IPS-18c (cell line): ENCODE results near the gene EFCAB12.
"Not testable (repeated sequence)": the region's sequence is repeated elsewhere in the genome, so short reads cannot be mapped to it uniquely, and the experiment has no call there.

Experiments used
- H3K4me3 ChIP-seq: 2 replicates; pipeline ENCODE4 v1.7.0; 2013; ENCODE audit warnings: low read depth, mild to moderate bottlenecking, low read length, moderate library complexity; ENCODE audit not compliant: insufficient read depth
- H3K9me3 ChIP-seq: one replicate; pipeline ENCODE4 v1.6.1; 2013; ENCODE audit warnings: mild to moderate bottlenecking, low read length, moderate library complexity; ENCODE audit not compliant: control insufficient read depth, insufficient read depth

The EFCAB12 gene

DNA sequence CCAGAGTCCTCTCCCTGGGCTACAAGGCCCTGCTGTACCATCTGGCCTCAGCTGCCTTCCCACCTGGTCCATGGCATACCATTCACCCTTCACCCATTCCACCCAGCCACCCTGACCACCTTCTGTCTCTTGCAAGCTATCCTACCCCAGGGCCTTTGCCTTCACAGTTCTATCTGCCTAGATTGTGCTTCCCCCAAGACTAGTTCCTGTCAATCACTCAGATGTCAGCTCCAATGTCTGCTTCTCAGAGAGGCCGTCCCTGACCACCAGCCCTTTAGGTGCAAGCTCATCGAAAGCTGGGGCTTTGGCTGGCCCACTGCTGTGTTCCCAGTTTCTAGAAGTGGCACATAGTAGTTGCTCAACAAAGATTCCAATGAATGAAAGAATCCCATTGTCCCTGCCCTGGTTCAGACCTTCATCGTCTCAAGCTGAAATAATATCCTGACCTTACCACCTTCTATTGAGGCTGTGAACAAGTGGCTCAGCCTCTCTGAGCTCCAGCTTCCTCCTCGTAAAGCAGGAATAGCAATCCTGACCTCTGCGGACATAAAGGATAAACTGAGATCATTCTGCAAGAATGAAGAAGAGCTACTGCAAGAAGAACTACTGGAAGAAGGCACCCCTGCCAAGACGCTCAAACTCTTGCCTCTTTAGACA lies 15.8 kb downstream of the EFCAB12 start:
- H3K9me3 ChIP-seq = no peaks in the 10 kb centered on the region
- no peak overlapping the region for H3K4me3 ChIP-seq

DNA sequence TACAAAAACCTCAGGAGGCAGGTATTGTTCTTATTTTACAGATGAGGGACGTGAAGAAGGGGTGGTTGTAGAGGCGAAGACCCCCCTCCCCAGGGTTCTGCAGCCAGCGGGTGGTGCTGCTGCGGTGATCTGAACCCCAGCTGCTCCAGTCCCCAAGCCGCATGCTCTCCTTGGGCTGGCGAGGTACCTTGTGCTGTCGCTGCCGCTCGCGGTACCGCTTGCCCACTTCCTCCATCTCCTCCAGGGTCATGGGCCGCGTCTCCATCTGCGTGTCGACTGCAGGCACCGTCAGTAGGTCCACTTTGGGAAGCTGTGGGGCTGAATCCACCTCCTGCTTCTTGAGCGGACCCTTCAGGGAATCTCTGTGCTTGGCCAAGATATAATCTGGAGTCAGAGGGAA lies 17.5 kb downstream of the EFCAB12 start:
- Histone ChIP-seq H3K9me3 (no peaks in the 10 kb centered on the region), H3K4me3 (no peak overlapping the region)

DNA sequence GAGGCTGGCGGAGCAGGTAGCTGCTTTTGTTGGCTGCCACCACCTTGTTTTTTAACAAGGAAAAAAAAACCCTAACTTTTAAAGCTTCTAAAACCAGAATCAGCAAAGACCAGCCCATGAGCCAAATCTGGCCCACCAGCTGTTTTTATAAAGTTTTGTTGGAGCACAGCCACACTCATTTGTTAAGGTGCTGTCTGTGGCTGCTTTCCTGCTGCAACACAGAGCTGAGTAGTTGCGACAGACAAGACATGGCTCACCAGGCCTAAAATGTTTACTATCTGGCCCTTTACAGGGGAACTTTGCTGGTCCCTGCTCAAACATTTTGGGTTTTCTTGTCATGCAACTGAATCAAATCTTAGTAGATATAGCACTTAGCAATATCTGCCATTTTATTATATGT lies 18.9 kb downstream of the EFCAB12 start:
- no peak overlapping the region for H3K4me3 ChIP-seq
- no peaks in the 10 kb centered on the region for H3K9me3 ChIP-seq

DNA sequence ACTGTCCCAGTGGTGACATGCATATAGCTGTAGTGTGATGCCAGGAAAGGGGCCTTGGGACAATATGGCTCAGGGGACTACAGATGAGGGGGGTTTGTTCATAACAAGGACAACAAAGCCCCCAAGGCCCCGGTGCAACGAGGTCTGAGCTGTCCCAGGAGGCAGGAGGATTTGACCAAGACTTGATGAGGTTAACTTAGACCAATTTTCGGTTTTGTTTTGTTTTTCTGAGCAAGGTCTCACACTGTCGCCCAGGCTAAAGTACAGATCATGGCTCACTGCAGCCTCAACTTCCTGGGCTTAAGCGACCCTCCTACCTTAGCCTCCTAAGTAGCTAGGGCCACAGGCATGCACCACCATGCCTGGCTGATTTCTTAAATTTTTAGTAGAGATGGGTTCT lies 23.8 kb downstream of the EFCAB12 start:
- Histone ChIP-seq H3K9me3 (no peaks in the 10 kb centered on the region), H3K4me3 (no peak overlapping the region)

DNA sequence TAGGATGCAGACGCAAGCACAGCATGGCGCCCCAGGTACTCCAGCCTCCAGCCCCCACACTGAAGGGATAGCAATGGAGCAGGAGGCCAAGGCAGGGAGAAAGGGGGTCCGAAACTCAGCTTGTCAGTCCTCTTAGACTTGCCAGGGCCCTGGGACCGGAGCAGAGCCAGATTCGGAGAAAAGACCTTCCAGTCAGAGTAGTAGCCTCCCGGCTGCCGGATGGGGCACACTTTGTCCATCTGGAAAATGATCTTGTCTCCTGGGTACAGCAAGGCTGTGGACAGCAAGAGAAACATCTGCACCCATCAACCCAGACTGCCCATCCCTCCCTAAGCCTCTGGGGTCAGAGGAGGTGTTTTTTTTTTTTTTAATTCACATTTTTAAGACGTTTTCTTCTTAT lies 24.3 kb downstream of the EFCAB12 start:
- H3K9me3 ChIP-seq = no peaks in the 10 kb centered on the region
- no peak overlapping the region for H3K4me3 ChIP-seq

DNA sequence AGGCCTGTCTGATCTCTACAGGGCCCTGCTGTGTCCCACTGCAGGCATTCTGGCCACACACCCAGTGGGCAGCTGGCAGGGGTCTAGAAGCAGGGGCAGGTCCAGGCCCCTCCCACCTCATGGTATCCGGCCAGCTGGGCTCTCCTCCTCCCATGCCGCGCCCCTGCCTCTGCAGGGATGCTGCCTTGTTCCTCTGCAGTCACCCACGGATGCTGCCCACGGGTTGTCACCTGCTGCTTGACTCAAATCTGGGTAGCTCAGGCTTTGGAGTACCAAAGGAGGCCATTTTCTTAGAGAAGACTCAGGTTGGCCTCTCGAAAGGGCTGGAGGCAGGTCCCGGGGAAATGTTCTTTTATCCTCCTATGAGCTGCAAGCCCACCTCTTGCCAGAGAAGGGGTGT lies 25.0 kb downstream of the EFCAB12 start:
- Histone ChIP-seq H3K4me3 (no peak overlapping the region), H3K9me3 (no peaks in the 10 kb centered on the region)

DNA sequence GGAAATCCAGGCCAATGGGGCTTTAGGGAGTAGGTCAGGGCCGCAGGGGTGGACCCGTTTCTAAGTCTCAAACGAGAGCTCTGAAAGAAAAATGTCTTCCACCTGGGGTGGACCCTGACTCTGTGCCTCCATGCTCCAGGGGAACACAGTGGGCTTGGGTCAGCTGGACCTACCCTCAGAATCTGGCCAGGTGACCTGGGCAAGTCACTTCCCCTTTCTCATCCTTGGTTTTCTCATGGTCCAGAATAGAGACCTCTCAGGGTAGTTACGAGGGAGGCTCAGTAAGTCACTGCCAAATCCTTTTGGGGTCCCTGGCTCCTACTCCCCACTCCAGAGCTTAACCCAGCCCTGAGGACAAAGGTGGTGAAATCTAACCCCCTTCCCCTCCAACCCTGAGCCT lies 25.8 kb downstream of the EFCAB12 start:
- H3K9me3 ChIP-seq = no peaks in the 10 kb centered on the region
- no peak overlapping the region for H3K4me3 ChIP-seq

DNA sequence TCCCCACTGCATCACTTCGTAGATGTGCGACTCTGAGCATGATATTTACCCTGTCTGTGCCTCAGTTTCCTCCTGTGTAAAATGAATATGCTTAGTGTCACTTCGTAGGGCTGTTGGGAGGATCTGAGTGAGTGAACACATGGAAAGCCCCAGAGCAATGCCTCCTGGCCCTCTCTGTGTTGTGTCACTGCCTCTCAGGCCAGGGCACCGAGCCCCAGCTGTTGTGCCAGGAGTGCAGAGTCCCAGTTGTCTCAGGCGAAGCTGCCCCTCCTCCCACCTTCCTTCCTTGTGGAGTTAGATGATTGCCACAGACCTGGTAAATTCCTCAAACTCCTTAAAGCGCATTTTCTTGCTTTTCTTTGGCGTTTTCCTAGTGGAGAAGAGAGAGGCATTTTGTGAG lies 26.2 kb downstream of the EFCAB12 start:
- H3K4me3 ChIP-seq = no peak overlapping the region
- H3K9me3 ChIP-seq = no peaks in the 10 kb centered on the region

DNA sequence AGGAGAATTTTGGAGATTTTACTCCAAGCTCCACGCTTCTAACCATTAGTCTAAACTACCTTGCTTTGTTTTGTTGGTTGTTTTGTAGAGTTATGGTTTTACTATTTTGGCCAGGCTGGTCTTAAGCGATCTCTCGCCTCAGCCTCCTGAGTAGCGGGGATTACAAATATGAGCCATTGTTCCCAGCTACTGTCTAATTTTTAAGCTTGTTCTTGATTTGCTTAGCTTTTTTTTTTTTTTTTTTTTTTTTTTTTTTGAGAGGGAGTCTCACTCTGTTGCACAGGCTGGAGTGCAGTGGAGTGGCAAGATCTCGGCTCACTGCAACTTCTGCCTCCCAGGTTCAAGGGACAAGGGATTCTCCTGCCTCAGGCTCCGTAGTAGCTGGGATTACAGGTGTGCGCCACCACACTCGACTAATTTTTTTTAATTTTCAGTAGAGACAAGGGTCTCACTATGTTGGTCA lies 28.5 kb downstream of the EFCAB12 start:
- peak overlapping the region; percentile 83; the same call in 1 of the 2 replicates for H3K4me3 ChIP-seq
- H3K9me3 ChIP-seq = no peaks in the 10 kb centered on the region

DNA sequence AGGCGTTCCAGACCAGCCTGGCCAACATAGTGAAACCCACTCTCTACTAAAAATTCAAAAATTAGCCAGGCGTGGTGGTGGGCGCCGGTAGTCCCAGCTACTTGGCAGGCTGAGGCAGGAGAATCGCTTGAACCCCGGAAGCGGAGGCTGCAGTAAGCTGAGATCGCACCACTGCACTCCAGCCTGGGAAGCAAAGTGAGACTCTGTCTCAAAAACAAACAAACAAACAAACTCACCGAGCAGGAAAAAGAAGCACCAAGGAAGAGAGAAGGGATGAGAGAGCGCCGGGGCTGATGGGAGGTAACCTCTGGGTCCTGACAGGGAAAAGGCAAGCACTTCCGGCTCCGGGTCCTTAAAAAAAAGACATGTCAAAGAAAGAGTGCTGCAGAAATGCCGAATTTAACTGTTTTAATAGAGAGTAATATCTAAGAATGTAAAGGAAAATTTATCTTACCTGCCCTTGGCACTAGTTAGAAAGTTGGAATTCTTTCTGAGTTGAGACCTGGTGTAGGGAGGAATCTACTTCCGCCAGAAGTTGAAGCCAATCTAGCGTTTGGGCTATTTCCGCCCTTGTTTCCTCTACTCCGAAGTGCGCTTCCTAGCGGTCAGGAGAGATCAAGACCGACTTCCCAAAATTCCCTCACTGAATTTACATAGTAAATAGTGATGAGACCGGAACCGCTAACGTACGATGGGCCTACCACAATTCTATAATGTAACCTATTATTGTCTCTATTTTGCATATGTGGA lies 29.1 kb downstream of the EFCAB12 start:
- H3K9me3 ChIP-seq = no peaks in the 10 kb centered on the region
- H3K4me3 ChIP-seq = peak overlapping the region; percentile 83

DNA sequence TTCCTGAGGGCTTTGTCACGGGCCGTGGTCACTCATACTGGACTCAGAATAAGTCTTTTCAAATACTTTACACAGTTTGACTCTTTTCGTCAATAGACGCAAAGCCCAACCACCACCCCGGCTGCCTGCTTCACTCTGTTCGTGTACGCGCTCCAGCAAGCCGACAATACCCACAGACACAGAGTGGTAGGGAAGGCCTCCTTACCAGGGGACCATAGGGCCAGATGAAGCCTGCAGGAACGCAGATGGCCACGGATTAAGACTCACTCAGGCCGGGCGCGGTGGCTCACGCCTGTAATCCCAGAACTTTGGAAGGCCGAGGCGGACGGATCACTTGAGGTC lies 29.7 kb downstream of the EFCAB12 start:
- H3K9me3 ChIP-seq = no peaks in the 10 kb centered on the region

DNA sequence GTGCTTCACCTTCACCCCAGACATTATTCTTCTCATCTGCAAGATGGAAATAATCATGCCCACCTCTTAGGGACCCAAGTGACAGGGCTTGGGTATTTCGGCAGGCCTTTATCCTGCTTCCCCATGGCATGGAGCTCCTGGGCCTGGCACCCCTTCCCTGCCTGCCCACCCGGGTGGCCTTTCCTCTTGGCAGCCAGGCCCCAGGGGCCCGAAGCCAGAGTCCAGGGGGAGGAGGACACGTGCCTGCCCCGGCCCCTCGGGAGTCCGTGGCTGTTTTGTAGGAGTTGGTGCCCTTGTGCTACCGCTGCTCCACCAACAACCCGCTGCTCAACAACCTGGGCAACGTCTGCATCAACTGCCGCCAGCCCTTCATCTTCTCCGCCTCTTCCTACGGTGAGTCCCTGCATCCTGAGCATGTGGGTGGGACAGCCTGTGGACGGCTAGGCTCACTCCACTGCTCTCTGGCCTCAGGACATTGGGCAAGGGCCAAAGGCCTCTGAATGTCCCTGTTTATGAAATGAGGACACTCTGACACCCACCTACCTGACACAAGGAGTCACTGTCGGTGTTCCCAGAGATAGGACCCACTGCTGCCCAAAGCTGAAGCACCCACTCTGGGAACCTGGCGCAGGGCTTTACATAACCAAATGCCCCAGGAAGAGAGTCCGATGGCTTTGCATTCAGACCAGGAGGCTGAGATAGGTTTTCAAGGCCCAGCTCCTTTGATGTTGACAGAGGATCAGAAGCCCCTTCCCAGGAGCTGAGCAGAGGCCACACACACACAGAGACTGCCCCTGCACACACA lies 34.5 kb downstream of the EFCAB12 start:
- not testable (repeated sequence) for H3K4me3 ChIP-seq, H3K9me3 ChIP-seq

More for the DNA sequence above, 29.7 kb downstream of the EFCAB12 start:
- peak overlapping the region; percentile 83 for H3K4me3 ChIP-seq

DNA sequence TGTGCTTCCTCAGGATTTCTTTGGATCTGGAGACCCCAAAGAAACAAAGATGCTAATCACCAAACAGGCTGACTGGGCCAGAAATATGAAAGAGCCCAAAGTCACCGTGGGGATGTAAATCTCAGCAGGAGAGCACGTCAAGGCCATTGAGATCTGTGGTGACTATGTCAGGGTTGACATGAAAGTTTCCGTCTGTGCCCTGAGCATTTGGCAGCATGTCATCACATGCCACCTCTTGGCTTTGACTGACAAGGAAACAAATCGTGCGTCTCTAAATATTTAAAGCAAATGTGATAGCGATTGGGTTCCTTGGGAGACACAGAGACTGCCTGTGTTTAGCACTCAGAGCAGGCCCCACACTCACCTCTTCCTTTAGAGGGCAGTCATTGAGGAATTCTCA lies 35.2 kb downstream of the EFCAB12 start:
- Histone ChIP-seq H3K9me3 (no peaks in the 10 kb centered on the region), H3K4me3 (no peak overlapping the region)

DNA sequence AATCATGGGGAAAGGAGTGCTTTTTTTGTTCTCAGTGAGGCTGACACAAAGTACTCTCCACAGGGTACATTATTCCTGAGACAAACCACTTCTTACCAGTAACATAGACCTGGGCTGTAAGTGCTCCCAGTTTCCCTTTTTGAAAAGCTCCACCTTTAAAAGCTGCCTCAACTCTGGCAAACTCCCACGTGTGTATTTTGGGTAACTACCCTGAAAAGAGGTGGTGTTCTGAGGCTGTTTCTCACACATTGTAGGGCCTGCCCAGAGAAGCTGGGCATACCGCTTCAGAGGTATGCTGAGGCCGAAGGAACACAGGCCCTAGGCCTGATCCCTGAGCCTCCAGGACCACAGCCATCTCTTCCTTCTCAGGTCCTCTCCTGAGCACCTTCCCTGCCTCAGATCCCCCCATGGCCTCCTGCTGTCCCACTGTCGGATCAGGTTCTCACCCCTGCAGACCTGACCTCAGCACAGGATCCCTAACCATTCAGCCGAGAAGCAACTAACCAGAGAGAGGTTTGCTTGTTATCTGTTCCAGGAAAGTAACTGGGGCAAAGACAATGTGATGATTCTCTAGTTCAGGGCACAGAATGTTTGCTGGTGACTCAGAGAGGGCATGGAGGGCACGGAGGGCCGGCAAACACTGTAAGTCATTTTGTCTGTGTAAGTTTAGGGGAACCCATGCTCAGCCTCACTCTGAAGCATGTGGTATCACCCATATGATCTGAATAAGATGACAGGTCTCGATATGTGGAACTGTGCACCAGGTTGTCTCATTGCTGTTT lies 36.1 kb downstream of the EFCAB12 start:
- not testable (repeated sequence) for H3K9me3 ChIP-seq

DNA sequence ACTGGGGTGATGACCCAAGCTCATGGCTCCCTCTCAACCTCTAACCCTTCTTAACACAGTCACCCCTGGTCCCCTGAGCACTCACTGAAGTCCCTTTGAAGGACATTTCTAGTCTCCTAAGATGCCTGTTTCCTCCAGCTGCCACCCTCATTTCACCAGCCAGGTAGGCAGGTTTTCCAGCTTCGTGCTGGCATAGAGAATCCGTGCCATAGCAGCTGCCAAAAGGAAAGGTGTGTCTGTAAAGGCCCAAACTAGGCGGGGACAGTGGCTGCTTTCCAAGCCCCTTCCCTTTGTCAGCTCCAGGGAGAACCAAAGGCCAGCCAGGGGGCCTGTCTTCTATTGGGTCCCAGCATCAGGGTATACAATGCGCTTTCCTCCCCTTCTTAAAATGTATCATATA lies 36.9 kb downstream of the EFCAB12 start:
- H3K9me3 ChIP-seq, H3K4me3 ChIP-seq: not testable (repeated sequence)

More for the DNA sequence above, 36.1 kb downstream of the EFCAB12 start:
- not testable (repeated sequence) for H3K4me3 ChIP-seq

DNA sequence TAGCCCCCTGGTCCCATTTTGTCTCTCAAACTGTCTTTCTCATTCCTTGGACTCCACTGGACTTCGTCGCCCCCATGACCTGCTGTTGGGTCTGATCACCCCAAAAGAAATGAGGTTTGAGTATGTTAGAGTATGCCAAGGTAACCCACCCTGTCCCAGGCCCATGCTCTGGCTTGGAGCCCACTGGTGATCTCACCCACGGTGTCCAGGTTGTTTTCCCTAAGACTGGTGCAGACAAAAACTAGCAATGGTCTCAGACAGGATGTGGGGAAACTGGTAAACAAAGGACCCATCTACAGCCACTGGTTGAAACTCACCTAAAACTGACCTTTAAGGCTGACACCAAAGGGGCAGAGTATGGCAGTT lies 38.9 kb downstream of the EFCAB12 start:
- H3K4me3 ChIP-seq = no peak overlapping the region
- H3K9me3 ChIP-seq = no peaks in the 10 kb centered on the region

DNA sequence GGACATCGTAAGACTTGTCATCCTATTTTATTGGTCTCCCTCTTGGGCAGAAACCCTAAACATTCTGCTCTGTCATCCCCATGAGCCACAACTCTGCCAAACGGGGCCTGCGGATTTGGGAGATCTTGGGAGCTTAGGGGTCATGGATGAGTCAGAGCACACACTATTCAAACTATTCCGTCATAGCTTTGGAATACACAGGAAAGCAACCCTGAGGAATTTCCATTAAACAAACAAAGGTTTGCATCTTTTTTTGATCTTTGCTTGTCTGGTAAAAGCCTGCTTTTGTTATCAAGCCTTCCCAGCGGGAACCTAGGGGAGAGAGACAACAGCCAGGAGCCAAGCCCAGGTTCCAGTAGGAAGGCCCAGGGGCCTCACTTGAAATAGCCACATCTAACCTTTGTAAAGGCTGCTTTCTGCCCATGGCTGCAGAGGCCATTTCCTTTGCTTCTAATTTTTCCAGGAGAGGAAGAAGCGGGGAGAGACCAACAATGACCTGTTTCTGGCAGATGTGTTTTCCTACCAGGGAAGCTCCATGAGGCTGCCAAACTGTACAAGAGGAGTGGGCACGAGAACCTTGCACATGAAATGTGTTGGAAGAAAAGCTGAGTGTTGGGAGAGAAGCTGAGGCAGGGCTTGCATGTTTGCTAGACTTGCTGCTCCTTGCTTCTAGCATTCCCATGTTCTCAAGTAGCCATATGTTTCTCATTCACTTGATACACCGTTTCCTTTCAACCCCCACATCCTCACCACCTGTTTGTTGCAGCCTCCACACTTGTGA lies 39.5 kb downstream of the EFCAB12 start:
- H3K4me3 ChIP-seq, H3K9me3 ChIP-seq: not testable (repeated sequence)
